ENCODE results near the gene IFIT1B. TPM values are rescaled to one million over a fixed set of nuclear protein-coding genes. Genes with fewer than 3 reads are reported as not detected.
"Not testable (repeated sequence)": the region's sequence is repeated elsewhere in the genome, so short reads cannot be mapped to it uniquely, and the experiment has no call there.

The IFIT1B gene
- total RNA-seq, 4 donors from 2014 or later, result not detected

- no peak for DNase-seq (ENCODE audit: low spot score in 2 of 2)
- intact Hi-C loops (cut with DNase I; ENCODE audit: low total_unique reads), result no loop called here
- WGBS, 2 donors, result 67 to 86% methylated on average over 4 of the region's 4 CpGs
- no peak for TF ChIP-seq CTCF (IDR thresholded peaks at IDR 0.05)
- H3K4me3 ChIP-seq (ENCODE audit: low read depth, poor library complexity, severe bottlenecking), result no peak overlapping the region
Observed at GRCh38 chr10:89384474-89385340, 6.9 kb downstream of the IFIT1B start.

GRCh38 chr10:89388806-89389205 is 10.9 kb downstream of the IFIT1B start:
- TF ChIP-seq POLR2A (IDR thresholded peaks at IDR 0.05), result no peak
- TF ChIP-seq CTCF (IDR thresholded peaks at IDR 0.05), result no peak
- WGBS, 2 donors, result 63 to 64% methylated on average over 2 of the region's 2 CpGs
- intact Hi-C loops (cut with DNase I; ENCODE audit: low total_unique reads), result no loop called here
- no peak for DNase-seq (ENCODE audit: low spot score in 2 of 2)
- no peak overlapping the region for H3K4me3 ChIP-seq (ENCODE audit: low read depth, poor library complexity, severe bottlenecking)

GRCh38 chr10:89389254-89389653 is 11.4 kb downstream of the IFIT1B start:
- no peak for DNase-seq (ENCODE audit: low spot score in 2 of 2)
- WGBS, 2 donors, result 40 to 58% methylated on average over 1 of the region's 1 CpG
- TF ChIP-seq CTCF (IDR thresholded peaks at IDR 0.05) (no peak), POLR2A (IDR thresholded peaks at IDR 0.05) (no peak)
- no peak overlapping the region for H3K4me3 ChIP-seq (ENCODE audit: low read depth, poor library complexity, severe bottlenecking)
- intact Hi-C loops (cut with DNase I; ENCODE audit: low total_unique reads), result no loop called here

GRCh38 chr10:89390476-89391225 is 12.8 kb downstream of the IFIT1B start:
- intact Hi-C loops (cut with DNase I; ENCODE audit: low total_unique reads), result no loop called here
- no peak for TF ChIP-seq POLR2A (IDR thresholded peaks at IDR 0.05)
- no peak for TF ChIP-seq CTCF (IDR thresholded peaks at IDR 0.05)

GRCh38 chr10:89391226-89391576 is 13.3 kb downstream of the IFIT1B start:
- H3K4me3 ChIP-seq (ENCODE audit: low read depth, poor library complexity, severe bottlenecking); intact Hi-C loops (cut with DNase I; ENCODE audit: low total_unique reads); DNase-seq (ENCODE audit: low spot score in 2 of 2): not testable (repeated sequence)
- 93 to 94% methylated on average over 4 of the region's 4 CpGs for WGBS, 2 donors

More at GRCh38 chr10:89390476-89391225, 12.8 kb downstream of the IFIT1B start:
- DNase-seq (ENCODE audit: low spot score in 2 of 2), result peak in 1 of 2 donors; percentile 0
- 84 to 85% methylated on average over 5 of the region's 5 CpGs for WGBS, 2 donors
- no peak overlapping the region for H3K4me3 ChIP-seq (ENCODE audit: low read depth, poor library complexity, severe bottlenecking)
